ENCODE results near the gene DSN1.

DSN1 gene

DNA sequence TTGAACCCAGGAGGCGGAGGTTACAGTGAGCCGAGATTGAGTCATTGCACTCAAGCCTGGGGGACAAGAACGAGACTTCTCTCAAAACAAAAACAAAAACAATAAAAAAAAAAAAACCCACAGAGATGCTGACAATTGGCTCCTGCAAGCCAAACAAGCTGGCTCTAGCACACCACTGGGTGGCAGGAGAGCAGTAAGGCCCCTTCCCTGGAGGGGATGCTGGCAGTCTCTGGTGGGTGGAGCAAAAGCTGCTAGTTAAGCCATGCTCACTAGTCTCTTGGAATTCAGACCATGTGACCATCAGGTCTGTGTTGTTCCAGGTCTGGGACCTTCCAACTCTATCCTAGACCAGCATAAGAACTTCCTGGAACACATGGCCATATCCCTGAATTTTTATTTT is 18.9 kb upstream of the DSN1 start:
- no peak for TF ChIP-seq JUND (IDR thresholded peaks at IDR 0.05; ENCODE audit: low read depth)
- DNase-seq (ENCODE audit: low read depth in 1 of 2, low spot score in 1 of 2): peak; percentile 80 to 83
- in situ Hi-C loops (cut with HindIII; ENCODE audit: low pct_unique_long_range_greater_than_20kb, low sequenced_read_pairs): no loop called here

GRCh38 chr20:36791862-36792261 is 18.3 kb upstream of the DSN1 start:
- in situ Hi-C loops (cut with HindIII; ENCODE audit: low pct_unique_long_range_greater_than_20kb, low sequenced_read_pairs): no loop called here
- no peak for DNase-seq (ENCODE audit: low read depth in 1 of 2, low spot score in 1 of 2)
- TF ChIP-seq JUND (IDR thresholded peaks at IDR 0.05; ENCODE audit: low read depth): no peak

DNA sequence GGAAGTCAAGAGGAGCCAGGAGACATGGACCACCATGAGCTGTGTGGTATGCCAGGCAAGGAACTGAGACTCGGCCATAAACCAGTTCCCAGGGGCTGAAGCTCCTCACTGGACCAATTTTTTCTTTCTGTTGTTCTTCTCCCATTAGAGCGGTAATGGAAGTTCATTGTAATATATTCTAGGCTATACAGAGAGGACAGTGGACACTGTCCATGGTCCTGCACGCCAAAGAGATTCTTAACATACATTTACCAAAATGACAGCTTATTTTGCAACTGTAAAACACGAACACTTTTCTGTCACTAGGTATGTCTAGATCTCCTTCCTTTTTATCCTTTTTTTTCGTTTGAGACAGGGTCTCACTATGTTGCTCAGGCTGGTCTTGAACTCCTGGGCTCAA is 13.1 kb upstream of the DSN1 start:
- in situ Hi-C loops (cut with HindIII; ENCODE audit: low pct_unique_long_range_greater_than_20kb, low sequenced_read_pairs): no loop called here

DNA sequence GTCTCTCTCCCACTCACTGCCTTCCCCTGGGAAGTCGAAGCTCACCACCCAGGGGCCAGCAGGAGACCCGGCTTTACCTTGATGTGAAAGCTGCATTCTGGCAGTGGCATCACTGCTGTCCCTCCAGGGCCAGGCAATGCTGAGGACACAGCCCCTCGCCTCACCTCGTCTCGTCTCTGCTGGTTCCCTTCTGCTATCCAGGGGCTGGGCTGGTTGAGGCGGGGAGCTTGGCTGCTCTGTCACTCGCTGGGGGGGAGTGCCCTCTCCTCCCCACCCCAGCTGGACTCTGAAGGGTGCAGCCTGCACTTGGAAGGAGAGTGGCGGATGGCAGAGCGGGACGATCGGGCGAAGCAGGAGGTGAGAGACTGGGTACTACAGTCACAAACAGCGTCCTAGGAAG is 12.7 kb upstream of the DSN1 start:
- no peak for TF ChIP-seq JUND (IDR thresholded peaks at IDR 0.05; ENCODE audit: low read depth)
- DNase-seq (ENCODE audit: low read depth in 1 of 2, low spot score in 1 of 2): no peak
- in situ Hi-C loops (cut with HindIII; ENCODE audit: low pct_unique_long_range_greater_than_20kb, low sequenced_read_pairs): no loop called here

More for the DNA sequence above, 13.1 kb upstream of the DSN1 start:
- no peak for TF ChIP-seq JUND (IDR thresholded peaks at IDR 0.05; ENCODE audit: low read depth)
- DNase-seq (ENCODE audit: low read depth in 1 of 2, low spot score in 1 of 2): no peak

DNA sequence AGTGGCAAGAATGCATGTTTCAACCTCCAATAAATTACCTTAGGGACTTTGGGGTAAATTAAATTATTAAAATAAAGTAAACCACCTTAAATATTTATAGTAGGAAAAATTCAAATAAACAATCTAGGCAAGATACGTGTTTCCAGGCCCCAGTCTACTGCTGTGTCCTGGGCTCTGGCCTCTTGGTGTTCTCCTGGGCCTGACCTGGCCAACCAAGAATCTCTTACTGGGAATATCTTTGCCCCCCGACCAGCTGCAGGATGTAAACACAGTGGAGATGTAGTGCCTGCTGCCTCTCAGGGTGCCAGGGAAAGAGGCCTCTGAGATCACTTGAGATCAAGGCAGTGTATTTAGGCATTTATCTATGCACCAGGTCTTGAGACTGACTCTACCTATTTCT is 11.7 kb upstream of the DSN1 start:
- in situ Hi-C loops (cut with HindIII; ENCODE audit: low pct_unique_long_range_greater_than_20kb, low sequenced_read_pairs): no loop called here
- no peak for TF ChIP-seq JUND (IDR thresholded peaks at IDR 0.05; ENCODE audit: low read depth)
- no peak for DNase-seq (ENCODE audit: low read depth in 1 of 2, low spot score in 1 of 2)

DNA sequence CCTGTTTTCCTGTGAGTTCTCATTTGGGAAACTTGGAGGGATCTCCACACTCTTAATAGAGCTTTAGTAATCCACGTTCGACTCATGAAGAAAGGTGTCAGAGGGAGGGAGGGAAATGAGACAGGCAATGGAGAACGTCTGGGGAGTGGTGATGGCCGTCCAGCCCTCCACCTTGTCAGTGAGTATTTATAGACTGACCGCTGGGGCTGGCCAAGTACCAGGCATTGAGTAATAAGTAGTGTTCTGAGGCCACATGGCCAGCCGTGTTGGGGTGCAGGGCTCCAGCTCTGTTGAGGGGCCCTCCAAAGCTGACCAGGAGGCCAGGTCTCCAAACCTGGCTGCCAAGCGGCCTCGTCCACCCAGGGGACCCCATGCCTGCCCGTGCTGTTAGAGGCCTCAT is 11.3 kb upstream of the DSN1 start:
- in situ Hi-C loops (cut with HindIII; ENCODE audit: low pct_unique_long_range_greater_than_20kb, low sequenced_read_pairs): no loop called here
- TF ChIP-seq JUND (IDR thresholded peaks at IDR 0.05; ENCODE audit: low read depth): no peak

GRCh38 chr20:36784116-36784515 is 10.6 kb upstream of the DSN1 start:
- in situ Hi-C loops (cut with HindIII; ENCODE audit: low pct_unique_long_range_greater_than_20kb, low sequenced_read_pairs): no loop called here
- TF ChIP-seq JUND (IDR thresholded peaks at IDR 0.05; ENCODE audit: low read depth): no peak
- no peak for DNase-seq (ENCODE audit: low read depth in 1 of 2, low spot score in 1 of 2)

More for the DNA sequence above, 11.3 kb upstream of the DSN1 start:
- no peak for DNase-seq (ENCODE audit: low read depth in 1 of 2, low spot score in 1 of 2)

DNA sequence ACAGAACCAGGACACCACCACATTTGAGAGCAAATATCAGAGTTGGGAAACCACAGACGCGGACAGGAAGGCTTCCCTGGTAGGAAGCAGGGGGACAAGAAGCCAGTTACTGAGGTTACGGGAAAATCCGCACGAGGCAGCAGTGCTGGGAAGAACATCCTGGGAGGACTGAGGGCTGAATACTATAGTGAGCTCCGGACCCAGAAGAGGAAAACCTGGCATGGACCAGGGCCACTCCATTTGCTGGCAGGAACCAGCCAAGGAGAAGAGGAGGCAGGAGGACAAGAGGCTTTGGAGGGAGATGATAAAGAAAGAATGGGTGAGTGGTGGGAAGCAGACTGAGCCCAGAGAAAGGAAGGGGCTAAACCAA is 6.1 kb upstream of the DSN1 start:
- no peak for TF ChIP-seq JUND (IDR thresholded peaks at IDR 0.05; ENCODE audit: low read depth)
- in situ Hi-C loops (cut with HindIII; ENCODE audit: low pct_unique_long_range_greater_than_20kb, low sequenced_read_pairs): no loop called here
- no peak for DNase-seq (ENCODE audit: low read depth in 1 of 2, low spot score in 1 of 2)

DNA sequence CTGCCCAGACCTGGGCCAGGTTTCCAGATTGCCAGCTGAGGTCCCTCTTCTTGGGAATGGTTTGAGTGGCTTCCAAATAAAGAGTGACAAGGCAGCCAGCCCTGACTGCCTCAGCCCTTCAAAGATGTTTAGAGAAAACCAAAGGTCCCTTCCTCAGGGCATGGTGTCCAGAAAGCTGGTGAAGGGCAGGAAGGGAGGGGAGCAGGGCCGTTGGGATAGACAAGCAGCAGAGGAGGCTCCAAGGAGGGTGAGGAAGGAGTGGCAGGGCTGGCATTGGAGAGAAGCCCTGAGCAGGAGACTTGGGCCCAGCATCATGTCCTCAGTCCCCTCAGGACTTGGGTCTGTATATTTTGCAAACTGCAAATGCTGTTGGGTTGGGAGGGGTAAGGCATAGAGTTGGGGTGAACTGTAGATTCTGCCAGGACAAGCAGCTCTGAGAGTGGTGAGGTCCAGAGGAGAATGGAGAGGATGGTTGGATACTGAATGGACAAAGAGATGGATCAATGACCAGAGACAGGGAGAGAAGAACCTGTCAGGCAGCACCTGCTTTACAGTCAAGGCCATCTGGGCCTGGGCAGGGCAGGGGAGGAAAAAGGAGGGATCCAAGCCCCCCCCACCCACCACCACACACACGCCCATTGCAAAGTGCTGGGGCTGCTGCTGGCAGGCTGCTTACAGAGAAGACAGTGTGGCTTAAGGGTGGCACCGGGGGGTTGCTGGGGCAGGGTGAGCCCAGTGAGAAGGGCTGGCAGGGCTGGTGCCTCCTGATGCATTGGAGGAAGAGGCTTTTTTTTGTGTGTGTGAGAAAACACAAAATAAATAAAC is 5.5 kb upstream of the DSN1 start:
- in situ Hi-C loops (cut with HindIII; ENCODE audit: low pct_unique_long_range_greater_than_20kb, low sequenced_read_pairs): no loop called here
- no peak for TF ChIP-seq JUND (IDR thresholded peaks at IDR 0.05; ENCODE audit: low read depth)
- DNase-seq (ENCODE audit: low read depth in 1 of 2, low spot score in 1 of 2): no peak

GRCh38 chr20:36777576-36777975 is 4.0 kb upstream of the DSN1 start:
- in situ Hi-C loops (cut with HindIII; ENCODE audit: low pct_unique_long_range_greater_than_20kb, low sequenced_read_pairs): no loop called here
- TF ChIP-seq JUND (IDR thresholded peaks at IDR 0.05; ENCODE audit: low read depth): no peak
- no peak for DNase-seq (ENCODE audit: low read depth in 1 of 2, low spot score in 1 of 2)

GRCh38 chr20:36777167-36777566 is 3.6 kb upstream of the DSN1 start:
- in situ Hi-C loops (cut with HindIII; ENCODE audit: low pct_unique_long_range_greater_than_20kb, low sequenced_read_pairs): no loop called here
- TF ChIP-seq JUND (IDR thresholded peaks at IDR 0.05; ENCODE audit: low read depth): no peak
- DNase-seq (ENCODE audit: low read depth in 1 of 2, low spot score in 1 of 2): no peak

DNA sequence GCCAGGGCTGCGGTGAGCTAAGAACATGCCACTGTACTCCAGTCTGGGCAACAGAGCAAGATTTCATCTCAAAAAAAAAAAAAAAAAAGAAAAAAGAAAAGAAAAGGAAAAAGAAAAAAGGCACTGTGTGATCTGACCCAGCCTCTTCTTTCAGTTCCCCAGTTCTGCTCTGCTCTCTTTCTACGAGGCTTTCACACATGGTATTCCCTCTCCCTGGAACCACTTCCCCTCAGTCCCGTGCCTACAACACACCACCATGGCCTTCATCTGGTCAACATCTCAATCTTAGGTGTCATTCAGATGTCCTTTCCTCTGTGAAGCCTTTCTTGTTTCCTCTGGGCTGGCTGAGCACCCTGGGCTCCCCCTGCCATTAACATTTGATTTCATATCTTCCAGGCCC is 2.3 kb upstream of the DSN1 start:
- in situ Hi-C loops (cut with HindIII; ENCODE audit: low pct_unique_long_range_greater_than_20kb, low sequenced_read_pairs): no loop called here

GRCh38 chr20:36775196-36775595 is 1.6 kb upstream of the DSN1 start:
- DNase-seq (ENCODE audit: low read depth in 1 of 2, low spot score in 1 of 2): no peak
- in situ Hi-C loops (cut with HindIII; ENCODE audit: low pct_unique_long_range_greater_than_20kb, low sequenced_read_pairs): no loop called here
- no peak for TF ChIP-seq JUND (IDR thresholded peaks at IDR 0.05; ENCODE audit: low read depth)

More for the DNA sequence above, 2.3 kb upstream of the DSN1 start:
- DNase-seq (ENCODE audit: low read depth in 1 of 2, low spot score in 1 of 2): no peak
- no peak for TF ChIP-seq JUND (IDR thresholded peaks at IDR 0.05; ENCODE audit: low read depth)

DNA sequence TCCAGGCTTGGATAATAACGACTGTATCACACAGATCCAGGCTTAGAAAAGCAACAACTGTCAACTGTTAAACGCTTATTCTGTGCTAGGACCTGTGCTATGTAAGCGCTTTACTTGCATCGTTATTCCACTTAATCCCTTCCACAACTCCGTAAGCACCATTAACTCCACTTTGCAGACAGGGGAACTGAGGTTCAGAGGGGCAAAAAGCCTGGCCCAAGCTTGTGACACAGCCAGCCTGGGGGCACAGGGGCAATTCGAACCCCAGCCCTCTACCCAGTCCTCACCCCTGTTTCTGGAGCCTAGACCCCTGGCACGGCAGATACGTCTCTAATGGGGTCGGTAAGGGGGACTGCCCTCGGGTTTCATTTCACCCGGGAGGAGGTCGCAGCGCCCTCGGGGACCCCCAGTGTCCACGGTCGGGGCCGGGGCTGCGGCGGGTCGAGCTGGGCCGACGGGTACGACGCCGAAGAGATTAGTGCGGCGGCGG is 411 bp downstream of the DSN1 start:
- no peak for TF ChIP-seq JUND (IDR thresholded peaks at IDR 0.05; ENCODE audit: low read depth)
- in situ Hi-C loops (cut with HindIII; ENCODE audit: low pct_unique_long_range_greater_than_20kb, low sequenced_read_pairs): no loop called here
- no peak for DNase-seq (ENCODE audit: low read depth in 1 of 2, low spot score in 1 of 2)
